ENCODE results near the gene LCT.

DNA sequence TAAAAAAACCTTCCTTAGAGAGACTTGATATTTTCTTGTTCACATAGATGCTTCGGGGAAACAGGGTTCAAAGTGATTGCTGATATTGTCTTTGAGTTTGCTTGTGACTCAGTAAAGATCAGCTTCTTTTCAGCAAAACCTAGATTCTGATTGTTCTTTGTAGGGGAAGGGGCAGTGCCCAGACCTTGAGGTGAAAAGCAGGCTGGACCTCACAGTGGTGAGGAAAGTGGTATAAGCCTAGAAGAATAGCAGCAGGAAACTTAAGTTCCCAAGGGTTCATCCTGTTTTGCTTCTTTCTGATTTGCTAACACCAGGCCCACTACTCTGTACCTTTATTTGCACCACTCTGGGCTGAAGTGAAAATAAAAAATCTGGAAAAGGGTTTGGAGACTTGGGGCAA, 74.5 kb downstream of the LCT start:
- TF ChIP-seq, protein P1, sequence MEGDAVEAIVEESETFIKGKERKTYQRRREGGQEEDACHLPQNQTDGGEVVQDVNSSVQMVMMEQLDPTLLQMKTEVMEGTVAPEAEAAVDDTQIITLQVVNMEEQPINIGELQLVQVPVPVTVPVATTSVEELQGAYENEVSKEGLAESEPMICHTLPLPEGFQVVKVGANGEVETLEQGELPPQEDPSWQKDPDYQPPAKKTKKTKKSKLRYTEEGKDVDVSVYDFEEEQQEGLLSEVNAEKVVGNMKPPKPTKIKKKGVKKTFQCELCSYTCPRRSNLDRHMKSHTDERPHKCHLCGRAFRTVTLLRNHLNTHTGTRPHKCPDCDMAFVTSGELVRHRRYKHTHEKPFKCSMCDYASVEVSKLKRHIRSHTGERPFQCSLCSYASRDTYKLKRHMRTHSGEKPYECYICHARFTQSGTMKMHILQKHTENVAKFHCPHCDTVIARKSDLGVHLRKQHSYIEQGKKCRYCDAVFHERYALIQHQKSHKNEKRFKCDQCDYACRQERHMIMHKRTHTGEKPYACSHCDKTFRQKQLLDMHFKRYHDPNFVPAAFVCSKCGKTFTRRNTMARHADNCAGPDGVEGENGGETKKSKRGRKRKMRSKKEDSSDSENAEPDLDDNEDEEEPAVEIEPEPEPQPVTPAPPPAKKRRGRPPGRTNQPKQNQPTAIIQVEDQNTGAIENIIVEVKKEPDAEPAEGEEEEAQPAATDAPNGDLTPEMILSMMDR (IDR thresholded peaks at IDR 0.05 in 2 of 3, conservative IDR thresholded peaks at IDR 0.05 in 1 of 3; ENCODE audit: insufficient read depth in 2 of 3, low read depth in 1 of 3, low read length in 3 of 3) = no peak
- TF ChIP-seq SIX5 (IDR thresholded peaks at IDR 0.05; ENCODE audit: borderline replicate concordance in 1 of 2, insufficient read depth in 1 of 2, low read depth in 1 of 2, low read length in 2 of 2) (no peak), PYGO2 (tag; IDR thresholded peaks at IDR 0.05) (no peak), ZNF124 (CRISPR knock-in tag; IDR thresholded peaks at IDR 0.05) (no peak), ZNF217 (CRISPR knock-in tag; IDR thresholded peaks at IDR 0.05) (no peak), JUN (IDR thresholded peaks at IDR 0.05; ENCODE audit: borderline replicate concordance, low read depth, low read length) (no peak), JUN (CRISPR knock-in tag; IDR thresholded peaks at IDR 0.05; ENCODE audit: borderline replicate concordance) (no peak), EZH2 (IDR thresholded peaks at IDR 0.05; ENCODE audit: borderline replicate concordance, low read depth, low read length) (no peak), ZNF311 (CRISPR knock-in tag; IDR thresholded peaks at IDR 0.05) (no peak), NR3C1 (CRISPR knock-in tag; IDR thresholded peaks at IDR 0.05) (no peak), FOS (IDR thresholded peaks at IDR 0.05; ENCODE audit: extremely low read depth, insufficient read length) (no peak)
- TF ChIP-seq, protein P2, sequence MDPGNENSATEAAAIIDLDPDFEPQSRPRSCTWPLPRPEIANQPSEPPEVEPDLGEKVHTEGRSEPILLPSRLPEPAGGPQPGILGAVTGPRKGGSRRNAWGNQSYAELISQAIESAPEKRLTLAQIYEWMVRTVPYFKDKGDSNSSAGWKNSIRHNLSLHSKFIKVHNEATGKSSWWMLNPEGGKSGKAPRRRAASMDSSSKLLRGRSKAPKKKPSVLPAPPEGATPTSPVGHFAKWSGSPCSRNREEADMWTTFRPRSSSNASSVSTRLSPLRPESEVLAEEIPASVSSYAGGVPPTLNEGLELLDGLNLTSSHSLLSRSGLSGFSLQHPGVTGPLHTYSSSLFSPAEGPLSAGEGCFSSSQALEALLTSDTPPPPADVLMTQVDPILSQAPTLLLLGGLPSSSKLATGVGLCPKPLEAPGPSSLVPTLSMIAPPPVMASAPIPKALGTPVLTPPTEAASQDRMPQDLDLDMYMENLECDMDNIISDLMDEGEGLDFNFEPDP (CRISPR knock-in tag; IDR thresholded peaks at IDR 0.05) = no peak
- TF ChIP-seq, protein P3, sequence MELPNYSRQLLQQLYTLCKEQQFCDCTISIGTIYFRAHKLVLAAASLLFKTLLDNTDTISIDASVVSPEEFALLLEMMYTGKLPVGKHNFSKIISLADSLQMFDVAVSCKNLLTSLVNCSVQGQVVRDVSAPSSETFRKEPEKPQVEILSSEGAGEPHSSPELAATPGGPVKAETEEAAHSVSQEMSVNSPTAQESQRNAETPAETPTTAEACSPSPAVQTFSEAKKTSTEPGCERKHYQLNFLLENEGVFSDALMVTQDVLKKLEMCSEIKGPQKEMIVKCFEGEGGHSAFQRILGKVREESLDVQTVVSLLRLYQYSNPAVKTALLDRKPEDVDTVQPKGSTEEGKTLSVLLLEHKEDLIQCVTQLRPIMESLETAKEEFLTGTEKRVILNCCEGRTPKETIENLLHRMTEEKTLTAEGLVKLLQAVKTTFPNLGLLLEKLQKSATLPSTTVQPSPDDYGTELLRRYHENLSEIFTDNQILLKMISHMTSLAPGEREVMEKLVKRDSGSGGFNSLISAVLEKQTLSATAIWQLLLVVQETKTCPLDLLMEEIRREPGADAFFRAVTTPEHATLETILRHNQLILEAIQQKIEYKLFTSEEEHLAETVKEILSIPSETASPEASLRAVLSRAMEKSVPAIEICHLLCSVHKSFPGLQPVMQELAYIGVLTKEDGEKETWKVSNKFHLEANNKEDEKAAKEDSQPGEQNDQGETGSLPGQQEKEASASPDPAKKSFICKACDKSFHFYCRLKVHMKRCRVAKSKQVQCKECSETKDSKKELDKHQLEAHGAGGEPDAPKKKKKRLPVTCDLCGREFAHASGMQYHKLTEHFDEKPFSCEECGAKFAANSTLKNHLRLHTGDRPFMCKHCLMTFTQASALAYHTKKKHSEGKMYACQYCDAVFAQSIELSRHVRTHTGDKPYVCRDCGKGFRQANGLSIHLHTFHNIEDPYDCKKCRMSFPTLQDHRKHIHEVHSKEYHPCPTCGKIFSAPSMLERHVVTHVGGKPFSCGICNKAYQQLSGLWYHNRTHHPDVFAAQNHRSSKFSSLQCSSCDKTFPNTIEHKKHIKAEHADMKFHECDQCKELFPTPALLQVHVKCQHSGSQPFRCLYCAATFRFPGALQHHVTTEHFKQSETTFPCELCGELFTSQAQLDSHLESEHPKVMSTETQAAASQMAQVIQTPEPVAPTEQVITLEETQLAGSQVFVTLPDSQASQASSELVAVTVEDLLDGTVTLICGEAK (IDR thresholded peaks at IDR 0.05) = no peak
- TF ChIP-seq, protein P3 (CRISPR knock-in tag; IDR thresholded peaks at IDR 0.05) = no peak
- TF ChIP-seq, protein P4, sequence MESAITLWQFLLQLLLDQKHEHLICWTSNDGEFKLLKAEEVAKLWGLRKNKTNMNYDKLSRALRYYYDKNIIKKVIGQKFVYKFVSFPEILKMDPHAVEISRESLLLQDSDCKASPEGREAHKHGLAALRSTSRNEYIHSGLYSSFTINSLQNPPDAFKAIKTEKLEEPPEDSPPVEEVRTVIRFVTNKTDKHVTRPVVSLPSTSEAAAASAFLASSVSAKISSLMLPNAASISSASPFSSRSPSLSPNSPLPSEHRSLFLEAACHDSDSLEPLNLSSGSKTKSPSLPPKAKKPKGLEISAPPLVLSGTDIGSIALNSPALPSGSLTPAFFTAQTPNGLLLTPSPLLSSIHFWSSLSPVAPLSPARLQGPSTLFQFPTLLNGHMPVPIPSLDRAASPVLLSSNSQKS (CRISPR knock-in tag; IDR thresholded peaks at IDR 0.05) = no peak

Measured in K562 (cell line).